Uterus (tissue), 4 donors: ENCODE results near the gene VN1R5. TPM values are rescaled to one million over a fixed set of nuclear protein-coding genes. Genes with fewer than 3 reads are reported as not detected.

Experiments
- DNase-seq, 2 donors: peaks; one replicate each; pipeline ENCODE4 v3.0.0-alpha.2; 2019 to 2020
- H3K27ac ChIP-seq, 2 donors: fragments of 200-600 bp; sonication (generic); 1 replicate in 1 of 2; 2 replicates in 1 of 2; pipeline ENCODE4 v1.5.1; 2016 to 2018
- H3K27me3 ChIP-seq, 2 donors: fragments of 200-600 bp; sonication (generic); one replicate each; pipeline ENCODE4 v1.5.1; 2018 to 2019; ENCODE audit warnings: control low read depth in 1 of 2
- H3K36me3 ChIP-seq, 2 donors: fragments of 200-600 bp; sonication (generic); one replicate each; pipeline ENCODE4 v1.5.1; 2019; ENCODE audit warnings: control low read depth in 1 of 2
- H3K4me1 ChIP-seq, 2 donors: fragments of 200-600 bp; sonication (generic); one replicate each; pipeline ENCODE4 v1.5.1; 2018 to 2019; ENCODE audit warnings: control low read depth in 1 of 2
- H3K4me3 ChIP-seq, 2 donors: fragments of 200-600 bp; sonication (generic); 1 replicate in 1 of 2; 2 replicates in 1 of 2; pipeline ENCODE4 v1.5.1; 2018 to 2019; ENCODE audit warnings: mild to moderate bottlenecking in 1 of 2
- H3K9me3 ChIP-seq, 2 donors: fragments of 200-600 bp; sonication (generic); one replicate each; pipeline ENCODE4 v1.5.1; 2019; ENCODE audit warnings: control low read depth in 1 of 2
- POLR2A ChIP-seq, 2 donors: fragments of 450-650 bp; IDR thresholded peaks; one replicate each; pipeline ENCODE4 v1.6.1; 2016; ENCODE audit warnings: antibody characterized with exemption in 2 of 2, mild to moderate bottlenecking in 1 of 2, moderate library complexity in 1 of 2
- intact Hi-C: fragments of 100-400 bp; cut with DNase I; formaldehyde crosslinking; loops from one replicate; pipeline ENCODE4 v1.15.1; 2023; ENCODE audit warnings: low total_unique reads
- total RNA-seq, 4 donors: library from RNA; depleted of rRNA in 3 of 4; stranded (reverse); fragments of >200 nt in 3 of 4; gene quantifications; one replicate each; pipeline versions ENCODE4 v1.1.0 to v1.2.4, GENCODE V29; 2014 to 2023
- TF ChIP-seq, protein P1 (sequence below), 4 experiments: fragments of 200-600 bp in 2 of 4; fragments of 450-650 bp in 2 of 4; sonication (generic) in 2 of 4; IDR thresholded peaks; one replicate each; pipeline ENCODE4 v1.5.1; 2016 to 2019; ENCODE audit warnings: antibody characterized with exemption in 4 of 4, mild to moderate bottlenecking in 2 of 4, moderate library complexity in 1 of 4
- donor health status: DM: yes; HTN: yes; CAD: no.

The VN1R5 gene
- total RNA-seq, 4 donors from 2014 or later = not detected

DNA sequence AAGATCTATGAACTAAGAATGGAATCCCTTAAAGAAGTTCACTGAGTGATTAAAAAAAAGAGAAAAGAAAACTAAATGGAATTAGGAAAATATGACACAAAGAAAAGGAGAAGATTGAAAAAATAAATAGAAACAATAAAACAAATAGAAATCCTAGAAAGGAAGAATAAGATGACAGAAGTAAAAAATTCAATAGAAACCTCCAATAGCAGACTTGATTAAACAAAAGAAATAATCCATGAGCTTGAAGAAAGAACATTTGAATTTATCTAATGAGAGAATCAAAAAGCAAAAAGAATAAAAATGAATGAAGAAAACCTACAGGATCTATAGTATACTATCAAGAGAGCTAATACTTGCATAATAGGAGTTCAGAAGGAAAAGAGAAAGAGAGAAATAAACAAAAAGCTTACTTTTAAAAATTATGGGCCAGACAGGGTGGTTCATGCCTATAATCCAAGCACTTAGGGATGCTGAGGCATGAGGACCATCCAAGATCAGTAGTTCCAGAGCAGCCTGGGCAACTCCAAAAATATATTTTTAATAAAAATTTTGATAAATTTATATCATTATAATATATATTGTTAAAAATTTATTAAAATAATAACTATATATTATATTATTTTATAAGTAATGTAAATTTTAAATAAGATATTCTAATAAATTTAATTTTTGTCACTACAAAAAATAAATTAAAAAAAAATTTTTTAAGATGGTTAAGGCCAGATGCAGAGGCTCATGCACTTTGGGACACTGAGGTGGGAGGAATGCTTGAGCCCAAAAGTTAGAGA, 9.4 kb upstream of the VN1R5 start:
- no peaks in the 10 kb centered on the region for H3K27me3 ChIP-seq
- H3K9me3 ChIP-seq = no peaks in the 10 kb centered on the region
- H3K4me3 ChIP-seq = no peak overlapping the region
- DNase-seq = no peak
- intact Hi-C loops = no loop called here
- no peak overlapping the region for H3K27ac ChIP-seq
- TF ChIP-seq, protein P1, sequence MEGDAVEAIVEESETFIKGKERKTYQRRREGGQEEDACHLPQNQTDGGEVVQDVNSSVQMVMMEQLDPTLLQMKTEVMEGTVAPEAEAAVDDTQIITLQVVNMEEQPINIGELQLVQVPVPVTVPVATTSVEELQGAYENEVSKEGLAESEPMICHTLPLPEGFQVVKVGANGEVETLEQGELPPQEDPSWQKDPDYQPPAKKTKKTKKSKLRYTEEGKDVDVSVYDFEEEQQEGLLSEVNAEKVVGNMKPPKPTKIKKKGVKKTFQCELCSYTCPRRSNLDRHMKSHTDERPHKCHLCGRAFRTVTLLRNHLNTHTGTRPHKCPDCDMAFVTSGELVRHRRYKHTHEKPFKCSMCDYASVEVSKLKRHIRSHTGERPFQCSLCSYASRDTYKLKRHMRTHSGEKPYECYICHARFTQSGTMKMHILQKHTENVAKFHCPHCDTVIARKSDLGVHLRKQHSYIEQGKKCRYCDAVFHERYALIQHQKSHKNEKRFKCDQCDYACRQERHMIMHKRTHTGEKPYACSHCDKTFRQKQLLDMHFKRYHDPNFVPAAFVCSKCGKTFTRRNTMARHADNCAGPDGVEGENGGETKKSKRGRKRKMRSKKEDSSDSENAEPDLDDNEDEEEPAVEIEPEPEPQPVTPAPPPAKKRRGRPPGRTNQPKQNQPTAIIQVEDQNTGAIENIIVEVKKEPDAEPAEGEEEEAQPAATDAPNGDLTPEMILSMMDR (IDR thresholded peaks at IDR 0.05) = no peak
- no peaks in the 10 kb centered on the region for H3K4me1 ChIP-seq
- no peaks in the 10 kb centered on the region for H3K36me3 ChIP-seq

DNA sequence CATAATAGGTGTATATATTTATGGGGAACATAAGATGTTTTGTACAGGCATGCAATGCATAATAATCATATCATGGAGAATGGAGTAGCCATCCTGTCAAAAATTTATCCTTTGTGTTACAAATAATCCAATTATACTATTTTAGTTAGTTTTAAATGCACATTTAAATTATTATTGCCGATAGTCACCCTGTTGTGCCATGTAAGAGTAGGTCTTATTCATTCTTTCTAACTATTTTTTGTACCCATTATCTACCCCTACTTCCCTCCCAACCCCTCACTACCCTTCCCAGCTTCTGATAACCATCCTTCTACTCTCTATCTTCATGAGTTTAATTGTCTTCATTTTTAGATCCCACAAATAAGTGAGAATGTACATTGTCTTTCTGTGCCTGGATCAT, 8.3 kb upstream of the VN1R5 start:
- no peak for DNase-seq
- intact Hi-C loops = no loop called here

DNA sequence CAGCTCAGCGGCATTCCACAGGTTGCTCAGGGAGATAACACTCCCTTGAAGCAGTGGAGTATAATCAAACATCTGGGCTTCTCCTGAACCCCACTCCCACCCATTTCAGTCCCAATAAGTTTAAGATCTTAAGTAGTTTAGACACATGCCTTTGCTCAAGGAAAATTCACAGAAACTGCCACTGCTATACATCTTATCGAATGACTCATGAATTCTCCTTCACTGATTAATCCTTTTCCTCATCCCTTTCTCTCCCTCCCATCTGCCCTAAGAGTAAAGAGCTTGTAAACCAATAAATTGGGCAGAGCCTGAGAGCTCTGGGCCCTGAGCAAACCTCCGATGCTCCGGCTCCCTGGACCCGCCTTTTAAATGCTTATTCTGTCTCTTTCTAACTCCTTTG, 10.2 kb downstream of the VN1R5 start:
- no peaks in the 10 kb centered on the region for H3K4me1 ChIP-seq
- no peaks in the 10 kb centered on the region for H3K9me3 ChIP-seq
- H3K27ac ChIP-seq = no peak overlapping the region
- H3K36me3 ChIP-seq = no peaks in the 10 kb centered on the region
- no peaks in the 10 kb centered on the region for H3K27me3 ChIP-seq
- no peak for TF ChIP-seq POLR2A (IDR thresholded peaks at IDR 0.05)
- TF ChIP-seq, protein P1 (IDR thresholded peaks at IDR 0.05) = no peak
- no peak overlapping the region for H3K4me3 ChIP-seq
- no peak for DNase-seq
- intact Hi-C loops = no loop called here

More for the DNA sequence above, 8.3 kb upstream of the VN1R5 start:
- no peaks in the 10 kb centered on the region for H3K36me3 ChIP-seq
- H3K4me1 ChIP-seq = no peaks in the 10 kb centered on the region
- H3K27me3 ChIP-seq = no peaks in the 10 kb centered on the region
- no peak overlapping the region for H3K4me3 ChIP-seq
- TF ChIP-seq POLR2A (IDR thresholded peaks at IDR 0.05) = no peak
- TF ChIP-seq, protein P1 (IDR thresholded peaks at IDR 0.05) = no peak
- no peaks in the 10 kb centered on the region for H3K9me3 ChIP-seq
- no peak overlapping the region for H3K27ac ChIP-seq

DNA sequence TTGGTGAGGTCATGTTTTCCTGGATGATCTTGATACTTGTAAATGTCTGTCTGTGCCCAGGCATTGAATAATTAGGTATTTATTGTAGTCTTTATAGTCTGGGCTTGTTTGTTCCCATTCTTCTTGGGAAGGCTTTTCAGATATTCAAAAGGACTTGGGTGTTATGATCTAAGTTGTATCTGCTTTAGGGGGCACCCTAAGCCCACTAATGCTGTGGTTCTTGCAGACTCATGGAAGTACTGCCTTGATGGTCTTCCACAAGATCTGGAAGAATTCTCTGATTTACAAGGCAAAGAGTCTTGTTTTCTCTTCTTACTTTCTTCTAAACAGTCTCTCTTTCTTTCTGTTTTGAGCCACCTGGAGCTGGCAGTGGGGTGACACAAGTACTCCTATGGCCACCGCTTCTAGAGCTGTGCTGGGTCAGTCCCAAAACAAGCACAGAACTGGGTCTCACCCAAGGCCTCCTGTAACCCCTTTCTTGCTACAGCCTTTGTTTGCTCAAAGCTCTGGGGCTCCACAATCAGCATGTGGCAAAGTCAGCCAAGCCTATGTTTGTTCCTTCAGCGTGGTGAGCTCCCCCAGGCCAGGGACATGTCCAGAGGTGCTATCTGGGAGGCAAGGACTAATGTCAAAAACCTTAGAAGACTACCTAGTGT, 12.6 kb downstream of the VN1R5 start:
- H3K27ac ChIP-seq = no peak overlapping the region
- TF ChIP-seq POLR2A (IDR thresholded peaks at IDR 0.05) = no peak
- TF ChIP-seq, protein P1 (IDR thresholded peaks at IDR 0.05) = no peak
- H3K4me3 ChIP-seq = no peak overlapping the region
- intact Hi-C loops = no loop called here
- no peaks in the 10 kb centered on the region for H3K27me3 ChIP-seq
- H3K4me1 ChIP-seq = no peaks in the 10 kb centered on the region
- H3K9me3 ChIP-seq = no peaks in the 10 kb centered on the region
- DNase-seq = no peak
- no peaks in the 10 kb centered on the region for H3K36me3 ChIP-seq

DNA sequence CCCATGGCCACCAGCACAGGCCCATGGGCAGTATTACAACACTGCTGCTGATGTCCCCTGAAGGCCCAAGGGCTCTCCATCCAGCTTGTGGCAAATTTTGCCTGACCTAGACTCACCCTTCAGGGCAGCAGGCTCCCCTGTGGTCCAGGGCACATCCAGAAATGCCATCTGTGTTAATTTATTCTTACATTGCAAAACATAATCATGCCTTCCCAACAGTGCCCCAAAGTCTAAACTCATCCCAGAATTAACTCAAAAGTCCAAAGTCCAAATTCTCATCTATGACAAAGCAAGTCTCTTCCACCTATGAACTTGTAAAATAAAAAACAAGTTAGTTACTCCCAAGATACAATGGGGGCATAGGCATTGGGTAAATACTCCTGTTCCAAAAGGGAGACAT, 13.3 kb downstream of the VN1R5 start:
- Histone ChIP-seq H3K4me3 (no peak overlapping the region), H3K9me3 (no peaks in the 10 kb centered on the region), H3K27me3 (no peaks in the 10 kb centered on the region), H3K27ac (no peak overlapping the region), H3K4me1 (no peaks in the 10 kb centered on the region), H3K36me3 (no peaks in the 10 kb centered on the region)
- TF ChIP-seq POLR2A (IDR thresholded peaks at IDR 0.05) = no peak
- TF ChIP-seq, protein P1 (IDR thresholded peaks at IDR 0.05) = no peak
- intact Hi-C loops = no loop called here
- DNase-seq = no peak
